Amniotic epithelial cell (primary cell): ENCODE data around the gene PPP1R13B.
"Not testable (repeated sequence)": the region's sequence is repeated elsewhere in the genome, so short reads cannot be mapped to it uniquely, and the experiment has no call there.

Source experiments
- DNase-seq: peaks from one replicate; pipeline ENCODE4 v3.0.0-alpha.2; 2010; ENCODE audit warnings: low read depth

Gene PPP1R13B

GRCh38 chr14:103861413-103862392 is 14.3 kb upstream of the PPP1R13B start:
- peak; percentile 63 for DNase-seq

DNA sequence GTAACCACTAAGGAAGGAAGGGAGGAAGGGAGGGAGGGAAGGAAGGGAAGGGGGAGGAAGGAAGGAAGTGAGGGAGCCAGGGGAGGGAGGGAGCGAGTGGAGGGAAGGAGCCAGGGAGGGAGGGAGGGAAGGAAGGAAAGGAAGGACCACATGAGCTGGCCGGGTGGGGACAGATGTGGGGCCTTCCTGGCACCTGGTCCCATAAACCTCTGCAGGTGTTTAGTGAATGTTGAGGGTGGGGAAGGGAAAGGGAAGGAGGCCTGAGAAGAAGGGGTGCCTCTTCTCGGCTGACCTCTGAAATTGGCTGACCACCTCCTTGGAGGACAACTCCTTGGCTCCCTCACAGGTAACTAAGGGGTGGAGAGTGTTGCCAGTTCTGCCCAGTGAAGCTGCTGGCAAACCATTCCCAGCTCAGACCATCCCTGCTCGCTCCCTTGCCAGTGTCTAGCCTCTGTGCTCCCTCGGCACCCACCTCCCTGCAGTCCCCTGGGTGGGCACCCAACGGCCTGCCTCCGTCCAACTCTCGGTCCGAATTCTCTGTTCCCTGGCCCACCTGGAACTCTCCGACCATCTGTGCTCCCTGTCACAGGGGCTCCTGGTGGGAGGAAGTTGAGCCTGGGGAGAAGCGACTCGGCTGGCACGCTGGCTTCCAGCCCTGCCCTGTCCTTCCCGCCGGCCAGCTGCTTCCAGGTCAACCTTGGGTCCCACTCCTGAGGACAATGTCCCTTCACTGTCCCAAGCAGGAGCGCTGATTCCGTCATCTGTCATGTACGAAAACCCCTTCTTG is 12.2 kb upstream of the PPP1R13B start:
- DNase-seq: no peak

- DNase-seq: no peak
Observed at GRCh38 chr14:103858063-103858781, 10.8 kb upstream of the PPP1R13B start.

DNA sequence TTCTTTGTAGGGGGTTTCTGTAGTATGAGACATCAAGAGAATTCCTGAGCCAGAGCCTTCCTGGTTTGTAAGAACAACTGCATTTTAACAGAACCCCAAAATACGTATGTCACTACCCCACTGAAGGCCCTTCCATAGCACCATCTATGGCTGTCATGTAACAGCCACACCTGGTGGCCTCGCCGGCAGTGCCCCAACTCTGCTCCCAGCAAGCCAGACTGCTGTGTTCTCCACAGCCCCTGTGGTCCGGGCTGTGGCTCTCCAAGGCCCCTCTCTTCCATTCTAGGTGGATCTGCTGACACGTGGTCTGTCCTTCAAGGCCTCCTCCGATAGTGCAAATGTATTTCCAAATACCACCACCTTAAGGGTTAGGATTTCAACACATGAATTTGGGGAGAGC is 9.9 kb upstream of the PPP1R13B start:
- DNase-seq: no peak

- no peak for DNase-seq
Observed at GRCh38 chr14:103856607-103857006, 9.2 kb upstream of the PPP1R13B start.

DNA sequence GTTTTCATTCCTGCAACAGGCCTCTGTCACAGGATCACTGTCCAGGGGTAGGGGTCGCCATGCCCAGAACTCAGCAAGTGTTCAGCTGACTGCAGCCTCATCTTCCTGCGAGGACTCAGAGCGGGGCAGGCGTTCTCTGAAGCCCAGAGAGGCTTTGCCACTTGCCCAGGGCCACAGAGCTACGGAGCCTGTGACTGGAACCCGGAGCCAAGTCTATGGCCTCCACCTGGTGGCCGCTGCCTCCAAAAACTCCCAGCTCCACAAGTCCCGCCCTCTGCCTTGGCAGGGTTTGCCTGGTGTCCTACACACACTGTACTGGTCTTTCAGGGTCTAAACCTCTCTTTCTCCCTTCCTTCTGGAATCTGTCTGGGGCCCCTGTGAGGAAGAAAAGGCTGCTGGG is 8.7 kb upstream of the PPP1R13B start:
- DNase-seq: no peak

- DNase-seq: no peak
Observed at GRCh38 chr14:103855734-103856095, 8.3 kb upstream of the PPP1R13B start.

DNA sequence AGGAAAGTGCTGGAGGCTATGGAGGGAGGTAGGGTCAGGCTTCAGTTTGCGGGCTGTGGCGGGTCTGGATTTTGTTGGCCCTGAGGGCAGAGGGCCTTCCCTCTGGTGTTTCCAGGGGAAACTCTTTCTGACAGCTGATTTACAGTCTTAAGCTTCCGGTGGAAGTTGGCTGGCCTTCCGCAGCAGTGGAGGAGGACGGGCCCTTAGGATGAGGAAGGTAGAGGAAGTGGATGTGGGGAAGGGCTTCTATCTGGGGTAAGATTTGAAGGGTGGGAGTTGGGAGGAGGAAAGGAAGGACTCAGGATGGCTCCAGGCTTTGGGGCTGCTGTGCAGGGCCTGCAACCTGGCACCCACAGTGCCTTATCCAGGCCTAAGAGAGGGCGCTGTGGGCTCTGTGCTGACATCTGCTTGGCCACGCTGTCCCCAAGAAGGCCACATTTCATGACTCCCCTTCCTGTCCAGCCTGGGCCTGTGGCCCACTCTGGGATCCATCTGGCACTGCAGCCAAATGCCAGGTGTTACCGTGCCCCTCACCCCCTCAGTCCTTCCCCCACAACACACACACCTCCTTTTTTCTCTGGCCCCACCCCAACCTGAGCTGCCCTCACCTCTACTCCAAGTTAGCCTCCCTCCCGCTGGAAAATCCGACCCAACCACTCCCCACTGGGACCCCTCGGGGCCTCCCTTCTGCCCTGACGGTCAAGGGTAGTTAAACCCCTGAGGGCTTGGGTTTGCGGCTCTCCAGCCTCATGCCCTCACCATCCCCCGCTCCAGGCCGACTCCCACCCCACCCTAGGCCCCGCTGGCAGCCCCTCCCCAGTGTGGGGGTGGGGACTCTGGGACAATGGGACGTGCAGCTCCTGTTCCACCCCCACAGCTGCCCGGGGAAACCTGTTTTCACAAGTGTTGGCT is 7.7 kb upstream of the PPP1R13B start:
- no peak for DNase-seq

- DNase-seq: no peak
Observed at GRCh38 chr14:103854017-103854808, 6.8 kb upstream of the PPP1R13B start.

DNA sequence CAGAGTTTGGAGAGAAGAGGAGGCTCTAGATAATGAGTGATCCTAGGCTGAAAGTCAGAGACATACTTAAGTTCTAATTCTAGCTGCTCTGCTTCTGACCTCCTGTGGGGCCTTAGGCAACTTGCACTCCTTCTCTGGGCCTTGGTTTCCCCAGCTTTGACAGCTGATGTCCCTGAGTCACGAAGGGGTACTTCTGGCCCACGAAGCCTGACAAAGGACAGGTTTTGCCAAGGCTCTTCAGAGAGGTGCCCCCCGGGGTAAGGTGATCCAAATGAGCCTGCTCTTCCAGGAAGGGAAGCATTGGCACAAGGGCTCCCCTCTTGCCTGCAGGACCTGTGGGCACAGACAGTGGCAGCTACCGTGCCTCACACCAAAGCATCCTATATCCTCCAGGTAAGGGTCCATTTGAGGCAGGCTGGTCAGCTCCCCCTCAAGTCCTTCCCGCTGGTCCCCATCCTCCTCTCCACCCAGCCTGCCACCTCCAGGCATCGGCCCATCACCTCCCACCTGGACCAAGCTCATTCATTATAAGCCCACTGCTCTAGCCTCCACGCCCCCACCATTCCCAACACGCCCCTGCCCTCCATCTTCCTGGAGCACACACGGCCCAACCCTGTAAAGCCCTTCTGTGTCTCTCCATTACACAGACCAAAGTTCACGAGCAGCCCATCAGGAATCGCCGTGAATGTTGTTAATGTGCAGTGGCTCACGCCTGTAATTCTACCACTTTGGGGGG is 1.9 kb upstream of the PPP1R13B start:
- no peak for DNase-seq

GRCh38 chr14:103848175-103849077 is 1.1 kb upstream of the PPP1R13B start:
- peak; percentile 40 for DNase-seq

GRCh38 chr14:103846543-103847450 is 578 bp downstream of the PPP1R13B start:
- DNase-seq: no peak

- DNase-seq: no peak
Observed at GRCh38 chr14:103846097-103846496, 1.3 kb downstream of the PPP1R13B start.

- no peak for DNase-seq
Observed at GRCh38 chr14:103845327-103845726, 2.0 kb downstream of the PPP1R13B start.

GRCh38 chr14:103841265-103841664 is 6.1 kb downstream of the PPP1R13B start:
- not testable (repeated sequence) for DNase-seq

DNA sequence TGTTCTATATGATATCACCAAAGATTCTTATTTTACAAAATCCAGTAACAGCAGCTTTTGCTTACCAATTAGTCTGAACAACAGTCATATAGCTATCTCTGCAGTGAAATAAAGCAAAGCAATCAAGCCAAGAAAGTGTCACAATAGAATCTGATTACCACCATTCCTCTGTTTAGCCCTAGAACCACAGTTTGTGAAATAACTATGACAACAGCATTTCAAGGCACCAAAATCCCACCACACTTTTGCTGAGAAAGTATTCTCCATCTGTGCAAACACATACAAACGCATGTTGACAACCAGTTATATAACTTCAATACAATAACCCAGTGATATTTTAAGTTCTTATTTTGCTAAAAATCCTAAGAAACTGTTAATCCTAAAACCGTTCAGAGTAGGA is 7.4 kb downstream of the PPP1R13B start:
- peak; percentile 63 for DNase-seq

DNA sequence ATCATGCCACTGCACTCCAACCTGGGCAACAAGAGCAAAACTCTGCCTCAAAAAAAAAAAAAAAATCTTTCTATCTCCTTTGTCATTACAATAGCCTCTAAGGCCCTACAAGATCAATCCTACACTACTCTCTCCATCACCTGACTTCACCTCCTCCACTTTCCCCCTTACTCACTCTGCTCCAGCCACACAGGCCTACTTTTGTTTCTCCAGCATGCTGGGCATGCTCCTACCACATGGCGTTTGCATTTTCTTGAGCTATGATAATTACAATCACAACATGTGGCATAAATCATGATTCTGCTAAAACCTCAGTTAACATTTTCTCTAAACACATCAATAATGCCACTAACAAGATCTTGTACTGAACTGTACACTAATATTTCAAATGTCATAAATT is 7.8 kb downstream of the PPP1R13B start:
- no peak for DNase-seq

- no peak for DNase-seq
Observed at GRCh38 chr14:103838117-103838516, 9.3 kb downstream of the PPP1R13B start.
